Parathyroid adenoma (tissue), 2 donors: Measurements from ENCODE around the gene HOXA7.

Experiments used
- H2AFZ ChIP-seq: fragments of 300-600 bp; sonication (generic); one replicate; pipeline ENCODE4 v1.7.0; 2017; ENCODE audit warnings: antibody characterized with exemption, mild to moderate bottlenecking
- H3K27ac ChIP-seq: fragments of 300-600 bp; sonication (generic); one replicate; pipeline ENCODE4 v1.7.0; 2017
- H3K27me3 ChIP-seq: fragments of 300-600 bp; sonication (generic); one replicate; pipeline ENCODE4 v1.7.0; 2017; ENCODE audit warnings: low read length; ENCODE audit not compliant: control insufficient read depth, insufficient read depth
- H3K36me3 ChIP-seq: fragments of 300-600 bp; sonication (generic); one replicate; pipeline ENCODE4 v1.7.0; 2017; ENCODE audit warnings: low read length; ENCODE audit not compliant: control insufficient read depth, insufficient read depth
- H3K4me1 ChIP-seq: fragments of 300-600 bp; sonication (generic); one replicate; pipeline ENCODE4 v1.7.0; 2017; ENCODE audit warnings: control low read depth
- H3K4me2 ChIP-seq: fragments of 300-600 bp; sonication (generic); one replicate; pipeline ENCODE4 v1.7.0; 2017; ENCODE audit warnings: low read length
- H3K4me3 ChIP-seq: fragments of 300-600 bp; sonication (generic); one replicate; pipeline ENCODE4 v1.7.0; 2017; ENCODE audit warnings: low read depth, low read length
- H3K79me2 ChIP-seq: fragments of 300-600 bp; sonication (generic); one replicate; pipeline ENCODE4 v1.7.0; 2017; ENCODE audit warnings: control low read depth
- H3K9ac ChIP-seq: fragments of 300-600 bp; sonication (generic); one replicate; pipeline ENCODE4 v1.7.0; 2017; ENCODE audit warnings: mild to moderate bottlenecking
- H3K9me3 ChIP-seq: fragments of 300-600 bp; sonication (generic); one replicate; pipeline ENCODE4 v1.7.0; 2017; ENCODE audit warnings: low read length; ENCODE audit not compliant: control insufficient read depth
- TF ChIP-seq, protein P1 (sequence below): fragments of 300-600 bp; sonication (generic); IDR thresholded peaks from one replicate; pipeline ENCODE4 v1.7.0; 2017; ENCODE audit warnings: antibody characterized with exemption, mild to moderate bottlenecking
- donor health status: primary hyperparathyroidism.

Gene HOXA7

DNA sequence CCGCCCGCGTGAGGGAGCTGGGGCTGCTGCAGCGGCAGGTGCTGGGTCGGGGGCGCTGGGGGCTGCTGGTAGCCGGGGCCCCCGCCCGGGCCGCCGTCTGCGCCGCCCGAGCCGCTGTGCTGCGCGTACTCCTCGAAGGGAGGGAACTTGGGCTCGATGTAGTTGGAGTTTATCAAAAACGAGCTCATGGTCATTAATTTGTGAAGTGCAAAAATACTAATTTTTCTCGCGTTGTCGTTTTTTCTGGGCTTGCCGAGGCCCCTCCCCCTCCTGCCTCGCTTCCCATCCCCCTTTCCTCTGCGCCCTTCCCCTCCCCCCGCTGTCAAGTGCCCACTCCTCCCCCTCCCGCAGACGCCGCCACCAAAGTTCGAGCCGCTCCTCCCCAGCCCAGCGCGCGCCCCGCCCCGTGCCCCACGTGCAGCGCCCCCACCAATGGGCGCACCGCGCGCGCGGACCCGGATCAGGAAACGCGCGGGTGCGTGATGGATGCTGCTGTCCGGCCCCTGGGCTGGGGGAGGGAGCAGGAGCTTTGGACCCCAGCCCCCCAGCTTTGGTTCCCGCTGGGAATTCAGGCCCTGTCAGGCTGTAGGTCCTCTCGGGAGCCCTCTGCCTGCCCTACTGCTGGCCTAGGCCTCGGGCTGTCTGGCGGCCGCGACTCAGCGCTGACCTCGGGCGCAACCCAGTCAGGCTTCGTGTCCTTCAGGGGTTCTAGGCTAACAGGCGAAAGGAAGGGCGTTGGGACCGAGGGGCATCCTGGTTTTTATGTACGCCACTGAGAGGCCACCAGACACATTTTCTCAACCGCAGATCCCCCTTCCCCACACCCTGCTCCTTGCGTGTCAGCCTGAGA is 25.7 kb downstream of the HOXA7 start, which contains the start of gene HOXA4:
Gene HOXA4 (minus strand): TSS at position 218 of the 850 bp plus-strand sequence. CDS start 24 bp downstream, at position 194.
- Histone ChIP-seq H2AFZ (peak within 1 kb of the TSS; percentile 48), H3K27me3 (no peaks in the 10 kb centered on the region), H3K4me3 (peak within 1 kb of the TSS; percentile 88), H3K9ac (no peak within 1 kb of the TSS), H3K4me1 (no peaks in the 10 kb centered on the region), H3K79me2 (no peaks in the 10 kb centered on the region), H3K36me3 (no peaks in the 10 kb centered on the region), H3K9me3 (no peaks in the 10 kb centered on the region), H3K4me2 (peak within 1 kb of the TSS; percentile 98), H3K27ac (peak within 1 kb of the TSS; percentile 16)
- TF ChIP-seq, protein P1, sequence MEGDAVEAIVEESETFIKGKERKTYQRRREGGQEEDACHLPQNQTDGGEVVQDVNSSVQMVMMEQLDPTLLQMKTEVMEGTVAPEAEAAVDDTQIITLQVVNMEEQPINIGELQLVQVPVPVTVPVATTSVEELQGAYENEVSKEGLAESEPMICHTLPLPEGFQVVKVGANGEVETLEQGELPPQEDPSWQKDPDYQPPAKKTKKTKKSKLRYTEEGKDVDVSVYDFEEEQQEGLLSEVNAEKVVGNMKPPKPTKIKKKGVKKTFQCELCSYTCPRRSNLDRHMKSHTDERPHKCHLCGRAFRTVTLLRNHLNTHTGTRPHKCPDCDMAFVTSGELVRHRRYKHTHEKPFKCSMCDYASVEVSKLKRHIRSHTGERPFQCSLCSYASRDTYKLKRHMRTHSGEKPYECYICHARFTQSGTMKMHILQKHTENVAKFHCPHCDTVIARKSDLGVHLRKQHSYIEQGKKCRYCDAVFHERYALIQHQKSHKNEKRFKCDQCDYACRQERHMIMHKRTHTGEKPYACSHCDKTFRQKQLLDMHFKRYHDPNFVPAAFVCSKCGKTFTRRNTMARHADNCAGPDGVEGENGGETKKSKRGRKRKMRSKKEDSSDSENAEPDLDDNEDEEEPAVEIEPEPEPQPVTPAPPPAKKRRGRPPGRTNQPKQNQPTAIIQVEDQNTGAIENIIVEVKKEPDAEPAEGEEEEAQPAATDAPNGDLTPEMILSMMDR: no peak

DNA sequence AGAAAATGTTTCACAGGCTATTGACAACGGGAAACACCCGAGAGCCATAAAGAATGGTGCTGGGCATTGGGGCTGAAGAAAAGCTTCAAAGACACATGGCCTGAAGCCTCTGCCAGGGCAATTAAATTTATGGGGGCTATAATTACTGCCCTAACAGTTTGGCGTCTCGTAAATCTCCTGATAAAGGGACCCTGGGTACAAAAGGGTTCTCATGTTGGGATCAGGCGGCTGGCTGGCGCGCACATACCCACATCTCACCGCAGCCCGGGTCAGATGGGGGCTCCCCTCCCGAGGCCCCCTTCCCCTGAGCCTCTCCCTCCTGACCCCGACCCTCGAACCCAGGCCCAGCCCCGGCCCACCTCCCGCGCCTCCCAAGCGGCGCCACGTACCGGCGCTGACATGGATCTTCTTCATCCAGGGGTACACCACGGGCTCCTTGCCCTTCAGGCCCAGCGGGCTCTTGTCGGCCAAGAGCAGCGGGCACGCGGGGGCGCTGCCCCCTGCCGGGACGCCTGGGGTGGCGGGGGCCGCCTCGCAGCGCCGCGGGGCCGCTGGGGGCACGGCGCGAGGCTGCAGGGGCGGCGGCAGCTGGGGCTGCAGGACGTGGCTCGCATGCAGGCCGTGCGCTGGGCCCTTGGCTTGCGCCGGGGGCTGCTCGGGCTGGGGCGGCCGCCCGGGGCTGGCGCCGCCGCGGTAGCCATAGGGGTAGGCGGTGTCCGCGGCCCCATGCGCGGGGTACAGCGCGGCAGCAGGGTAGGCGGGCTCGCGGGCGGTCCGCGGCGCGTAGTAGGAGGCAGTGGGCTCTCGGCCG is 26.5 kb downstream of the HOXA7 start:
- H3K79me2 ChIP-seq: no peaks in the 10 kb centered on the region
- H3K4me1 ChIP-seq: no peaks in the 10 kb centered on the region
- peak overlapping the region; percentile 16 for H3K27ac ChIP-seq
- TF ChIP-seq, protein P1: no peak
- H3K9me3 ChIP-seq: no peaks in the 10 kb centered on the region
- no peaks in the 10 kb centered on the region for H3K36me3 ChIP-seq
- peak overlapping the region; percentile 98 for H3K4me2 ChIP-seq
- H3K9ac ChIP-seq: no peak overlapping the region
- H2AFZ ChIP-seq: no peak overlapping the region
- H3K27me3 ChIP-seq: no peaks in the 10 kb centered on the region
- H3K4me3 ChIP-seq: peak overlapping the region; percentile 88

DNA sequence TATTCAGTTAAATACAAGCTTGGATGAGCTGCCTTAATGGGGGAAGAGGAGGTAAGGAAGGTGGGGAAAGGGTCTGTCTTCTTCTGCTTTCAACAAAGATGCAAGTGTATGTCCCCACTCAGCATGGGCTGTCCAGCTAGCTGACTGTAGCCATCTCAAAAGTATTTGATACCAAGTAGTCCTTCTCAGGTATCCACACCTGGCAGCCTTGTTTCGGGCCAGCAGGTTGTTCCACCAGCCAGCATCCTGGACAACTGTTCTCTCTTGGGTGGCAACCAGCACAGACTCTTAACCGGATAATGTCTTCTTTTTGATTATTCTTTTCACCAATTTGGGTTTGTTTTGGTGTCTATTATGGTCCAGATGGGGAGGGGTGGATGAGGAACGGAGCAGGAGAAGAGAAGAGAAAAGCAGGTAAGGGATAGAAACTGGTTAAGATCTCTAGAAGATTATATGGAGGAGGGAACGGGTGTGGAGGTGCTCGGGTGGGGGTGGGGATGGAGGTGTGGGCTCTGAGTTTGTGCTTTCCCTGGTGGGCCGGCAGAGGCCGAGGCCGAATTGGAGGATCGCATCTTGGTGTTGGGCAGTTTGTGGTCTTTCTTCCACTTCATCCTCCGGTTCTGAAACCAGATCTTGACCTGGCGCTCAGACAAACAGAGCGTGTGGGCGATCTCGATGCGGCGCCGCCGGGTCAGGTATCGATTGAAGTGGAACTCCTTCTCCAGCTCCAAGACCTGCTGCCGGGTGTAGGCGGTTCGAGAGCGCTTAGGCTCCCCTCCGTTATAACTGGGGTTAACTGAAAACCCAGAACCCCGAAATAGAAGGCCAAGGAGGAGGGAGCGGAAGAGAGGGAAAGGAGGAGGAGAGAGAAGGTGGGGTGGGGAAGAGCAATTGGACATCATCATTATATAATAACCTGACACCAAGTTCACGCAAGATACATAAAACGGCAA is 27.4 kb downstream of the HOXA7 start:
- H3K27ac ChIP-seq: peak overlapping the region; percentile 16
- H3K27me3 ChIP-seq: no peaks in the 10 kb centered on the region
- H3K9ac ChIP-seq: no peak overlapping the region
- H2AFZ ChIP-seq: no peak overlapping the region
- H3K36me3 ChIP-seq: no peaks in the 10 kb centered on the region
- H3K9me3 ChIP-seq: no peaks in the 10 kb centered on the region
- H3K4me1 ChIP-seq: no peaks in the 10 kb centered on the region
- TF ChIP-seq, protein P1: no peak
- no peaks in the 10 kb centered on the region for H3K79me2 ChIP-seq
- peak overlapping the region; percentile 88 for H3K4me3 ChIP-seq
- H3K4me2 ChIP-seq: peak overlapping the region; percentile 97

DNA sequence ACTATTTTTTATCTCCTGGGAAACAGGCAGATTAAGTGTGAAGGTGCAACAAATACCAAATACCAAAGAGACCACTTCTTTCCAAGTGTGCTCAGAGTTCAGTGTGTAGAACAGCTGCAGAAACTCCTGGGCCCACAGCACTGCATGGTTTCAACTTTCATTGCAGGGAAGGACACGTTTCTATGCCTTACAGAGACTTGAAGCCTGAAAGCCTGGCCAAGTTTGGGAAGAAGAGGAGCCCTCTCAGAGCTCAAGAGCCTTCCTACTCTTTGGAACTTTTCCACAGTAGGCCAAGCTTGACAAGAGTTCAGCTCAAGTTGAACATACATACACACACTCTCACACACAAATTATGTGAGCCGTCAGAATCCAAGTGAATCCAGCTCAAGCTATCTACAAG is 28.4 kb downstream of the HOXA7 start:
- TF ChIP-seq, protein P1: no peak
- no peaks in the 10 kb centered on the region for H3K27me3 ChIP-seq

More for the DNA sequence above, 28.4 kb downstream of the HOXA7 start:
- H3K4me2 ChIP-seq: peak overlapping the region; percentile 97
- no peaks in the 10 kb centered on the region for H3K4me1 ChIP-seq
- H3K9me3 ChIP-seq: no peaks in the 10 kb centered on the region
- H3K79me2 ChIP-seq: no peaks in the 10 kb centered on the region
- H3K4me3 ChIP-seq: peak overlapping the region; percentile 88
- no peak overlapping the region for H2AFZ ChIP-seq
- no peak overlapping the region for H3K9ac ChIP-seq
- H3K36me3 ChIP-seq: no peaks in the 10 kb centered on the region
- H3K27ac ChIP-seq: no peak overlapping the region
